ENCODE data around the gene NCK2. TPM values are rescaled to one million over a fixed set of nuclear protein-coding genes. Genes with fewer than 3 reads are reported as not detected.

NCK2 gene
- total RNA-seq, 1 experiment from 2014 or later = 89.7 TPM

- in situ Hi-C loops (cut with HindIII; ENCODE audit: low pct_unique_long_range_greater_than_20kb, low sequenced_read_pairs) = no loop called here
- DNase-seq (ENCODE audit: low read depth, low spot score) = peak; percentile 93
Measured at GRCh38 chr2:105928563-105928962, 183.9 kb downstream of the NCK2 start.

DNA sequence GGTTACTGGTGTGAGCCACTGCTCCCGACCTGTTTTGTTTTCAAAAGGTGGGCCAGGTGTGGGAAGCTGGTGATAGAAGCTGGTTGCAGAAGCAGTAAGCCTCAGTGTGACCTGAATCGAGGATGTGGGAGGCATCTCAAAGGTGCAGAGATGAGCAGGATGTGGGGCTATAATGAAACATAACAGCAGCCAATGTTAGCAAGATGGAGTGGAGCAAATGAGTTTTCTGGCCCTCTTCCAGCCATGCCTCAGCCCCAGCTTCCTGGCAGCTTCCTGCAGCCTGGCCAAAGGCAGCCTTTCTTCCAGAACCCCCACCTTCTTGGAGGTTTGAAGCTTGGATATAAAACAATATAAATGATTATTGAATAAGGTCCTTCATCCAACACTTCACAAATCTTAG, 184.8 kb downstream of the NCK2 start:
- DNase-seq (ENCODE audit: low read depth, low spot score) = peak; percentile 32
- in situ Hi-C loops (cut with HindIII; ENCODE audit: low pct_unique_long_range_greater_than_20kb, low sequenced_read_pairs) = no loop called here

GRCh38 chr2:105932582-105932981, 187.9 kb downstream of the NCK2 start:
- no peak for DNase-seq (ENCODE audit: low read depth, low spot score)
- in situ Hi-C loops (cut with HindIII; ENCODE audit: low pct_unique_long_range_greater_than_20kb, low sequenced_read_pairs) = no loop called here

GRCh38 chr2:105933906-105934305, 189.2 kb downstream of the NCK2 start:
- in situ Hi-C loops (cut with HindIII; ENCODE audit: low pct_unique_long_range_greater_than_20kb, low sequenced_read_pairs) = no loop called here

DNA sequence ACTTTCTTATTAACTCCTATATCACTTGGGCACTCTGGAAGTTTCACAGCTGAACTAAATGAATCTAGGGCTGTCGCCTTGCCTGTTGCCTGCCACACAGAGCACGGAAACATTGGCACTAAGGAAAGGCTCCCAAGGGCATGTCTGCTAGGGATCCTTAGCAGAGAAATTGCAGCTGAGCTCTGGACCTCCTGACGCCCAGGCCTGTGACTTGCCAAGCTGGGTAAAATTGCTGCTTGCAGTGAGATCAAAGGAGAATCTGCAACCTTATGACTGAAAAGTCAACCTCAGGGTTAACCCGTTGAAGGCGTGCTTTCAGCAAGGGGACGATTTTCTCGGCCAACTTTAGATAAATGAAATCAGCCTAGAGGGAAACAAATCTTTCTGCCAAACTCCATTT, 189.8 kb downstream of the NCK2 start:
- in situ Hi-C loops (cut with HindIII; ENCODE audit: low pct_unique_long_range_greater_than_20kb, low sequenced_read_pairs) = no loop called here
- peak; percentile 87 for DNase-seq (ENCODE audit: low read depth, low spot score)

More at GRCh38 chr2:105933906-105934305, 189.2 kb downstream of the NCK2 start:
- peak; percentile 53 for DNase-seq (ENCODE audit: low read depth, low spot score)

GRCh38 chr2:105935063-105935462, 190.4 kb downstream of the NCK2 start:
- in situ Hi-C loops (cut with HindIII; ENCODE audit: low pct_unique_long_range_greater_than_20kb, low sequenced_read_pairs) = no loop called here

DNA sequence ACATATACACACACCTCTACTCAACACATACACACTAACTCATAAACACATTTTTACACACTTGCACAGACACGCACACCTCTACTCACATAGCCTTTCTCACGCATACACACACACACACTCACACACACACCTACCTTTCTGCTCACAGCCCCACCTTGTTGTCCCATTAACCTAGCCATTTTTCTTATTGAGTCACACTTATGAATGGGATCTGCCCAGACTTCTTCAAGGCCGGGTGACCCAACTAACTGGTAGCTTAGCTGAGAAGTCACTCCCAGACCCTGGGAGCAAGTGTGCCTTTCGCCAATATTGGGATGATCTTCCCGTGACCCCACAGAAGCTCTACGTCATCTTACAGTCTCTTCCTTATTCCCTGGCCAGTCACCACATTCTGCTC, 192.2 kb downstream of the NCK2 start:
- no peak for DNase-seq (ENCODE audit: low read depth, low spot score)
- in situ Hi-C loops (cut with HindIII; ENCODE audit: low pct_unique_long_range_greater_than_20kb, low sequenced_read_pairs) = no loop called here

More at GRCh38 chr2:105935063-105935462, 190.4 kb downstream of the NCK2 start:
- no peak for DNase-seq (ENCODE audit: low read depth, low spot score)

DNA sequence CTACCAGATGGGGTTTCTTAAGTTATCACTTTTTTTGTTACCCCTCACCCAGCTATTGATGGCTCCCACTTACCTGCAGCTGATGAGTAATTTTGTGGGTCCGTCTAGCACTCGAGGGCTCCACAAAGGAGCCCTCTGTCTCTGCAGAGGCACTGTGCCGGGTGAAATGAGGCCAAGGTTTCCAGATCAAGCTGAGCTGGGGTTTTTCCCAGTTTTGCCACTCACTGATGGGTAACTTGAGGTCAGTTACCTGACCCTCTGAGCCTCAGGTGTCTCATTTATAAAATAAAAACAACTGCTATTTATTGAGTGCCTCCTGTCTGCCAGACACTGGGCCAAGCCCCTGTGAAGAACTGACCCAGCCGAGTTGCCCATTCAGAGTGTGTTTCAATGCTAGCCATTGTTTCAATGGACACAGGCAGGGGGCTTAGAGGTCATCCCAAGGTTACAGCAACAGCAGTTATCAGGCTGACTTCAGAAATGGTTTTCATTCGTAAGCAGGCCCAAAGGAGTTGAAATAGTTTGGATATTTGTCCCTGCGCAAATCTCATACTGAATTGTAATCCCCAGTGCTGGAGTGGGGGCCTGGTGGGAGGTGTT, 192.9 kb downstream of the NCK2 start:
- in situ Hi-C loops (cut with HindIII; ENCODE audit: low pct_unique_long_range_greater_than_20kb, low sequenced_read_pairs) = no loop called here
- DNase-seq (ENCODE audit: low read depth, low spot score) = no peak
